KOPT-K1 (cell line): ENCODE data around the gene VPREB1.
"Not testable (repeated sequence)": the region's sequence is repeated elsewhere in the genome, so short reads cannot be mapped to it uniquely, and the experiment has no call there.

ENCODE experiments used
- H3K27ac ChIP-seq: fragments of 200-600 bp; sonication (generic); 2 replicates; pipeline ENCODE4 v1.5.1; 2016; ENCODE audit warnings: antibody characterized with exemption, mild to moderate bottlenecking, low read depth, low read length; ENCODE audit not compliant: poor library complexity, severe bottlenecking
- H3K36me3 ChIP-seq: fragments of 200-600 bp; sonication (generic); 2 replicates; pipeline ENCODE4 v1.5.1; 2017; ENCODE audit warnings: antibody characterized with exemption, mild to moderate bottlenecking, low read length, moderate library complexity; ENCODE audit not compliant: insufficient read depth
- H3K9me3 ChIP-seq: fragments of 200-600 bp; sonication (generic); 2 replicates; pipeline ENCODE4 v1.5.1; 2017; ENCODE audit warnings: antibody characterized with exemption, low read length, mild to moderate bottlenecking; ENCODE audit not compliant: insufficient read depth, poor library complexity, severe bottlenecking

Gene VPREB1

GRCh38 chr22:22207845-22208564 is 36.6 kb upstream of the VPREB1 start:
- H3K9me3 ChIP-seq, result no peaks in the 10 kb centered on the region
- H3K27ac ChIP-seq, result peak overlapping the region; percentile 70
- no peaks in the 10 kb centered on the region for H3K36me3 ChIP-seq

- Histone ChIP-seq H3K9me3 (no peaks in the 10 kb centered on the region), H3K27ac (peak overlapping the region; percentile 70), H3K36me3 (no peaks in the 10 kb centered on the region)
Measured at GRCh38 chr22:22208652-22209051, 35.9 kb upstream of the VPREB1 start.

GRCh38 chr22:22209080-22209640 is 35.4 kb upstream of the VPREB1 start:
- H3K27ac ChIP-seq, result peak overlapping the region; percentile 70
- not testable (repeated sequence) for H3K36me3 ChIP-seq, H3K9me3 ChIP-seq

GRCh38 chr22:22210375-22210774 is 34.2 kb upstream of the VPREB1 start:
- no peaks in the 10 kb centered on the region for H3K36me3 ChIP-seq
- no peaks in the 10 kb centered on the region for H3K9me3 ChIP-seq
- no peak overlapping the region for H3K27ac ChIP-seq

GRCh38 chr22:22210889-22211833 is 33.4 kb upstream of the VPREB1 start:
- Histone ChIP-seq H3K27ac (no peak overlapping the region), H3K9me3 (no peaks in the 10 kb centered on the region), H3K36me3 (no peaks in the 10 kb centered on the region)

- Histone ChIP-seq H3K9me3 (no peaks in the 10 kb centered on the region), H3K27ac (no peak overlapping the region), H3K36me3 (no peaks in the 10 kb centered on the region)
Measured at GRCh38 chr22:22213231-22213630, 31.4 kb upstream of the VPREB1 start.

GRCh38 chr22:22214819-22215329 is 29.7 kb upstream of the VPREB1 start:
- Histone ChIP-seq H3K9me3 (no peaks in the 10 kb centered on the region), H3K36me3 (no peaks in the 10 kb centered on the region), H3K27ac (no peak overlapping the region)

- no peaks in the 10 kb centered on the region for H3K36me3 ChIP-seq
- no peak overlapping the region for H3K27ac ChIP-seq
- no peaks in the 10 kb centered on the region for H3K9me3 ChIP-seq
Measured at GRCh38 chr22:22215659-22216449, 28.7 kb upstream of the VPREB1 start.

- Histone ChIP-seq H3K36me3 (no peaks in the 10 kb centered on the region), H3K9me3 (no peaks in the 10 kb centered on the region)
Measured at GRCh38 chr22:22216450-22216959, 28.1 kb upstream of the VPREB1 start.

GRCh38 chr22:22218302-22218701 is 26.3 kb upstream of the VPREB1 start:
- H3K27ac ChIP-seq, result no peak overlapping the region
- no peaks in the 10 kb centered on the region for H3K36me3 ChIP-seq

More at GRCh38 chr22:22216450-22216959, 28.1 kb upstream of the VPREB1 start:
- H3K27ac ChIP-seq, result no peak overlapping the region

GRCh38 chr22:22219140-22219996 is 25.2 kb upstream of the VPREB1 start:
- H3K9me3 ChIP-seq, result no peaks in the 10 kb centered on the region
- H3K36me3 ChIP-seq, result no peaks in the 10 kb centered on the region
- no peak overlapping the region for H3K27ac ChIP-seq

More at GRCh38 chr22:22218302-22218701, 26.3 kb upstream of the VPREB1 start:
- H3K9me3 ChIP-seq, result no peaks in the 10 kb centered on the region

- H3K9me3 ChIP-seq, H3K27ac ChIP-seq, H3K36me3 ChIP-seq: not testable (repeated sequence)
Measured at GRCh38 chr22:22221043-22221442, 23.5 kb upstream of the VPREB1 start.

- no peak overlapping the region for H3K27ac ChIP-seq
- no peaks in the 10 kb centered on the region for H3K9me3 ChIP-seq
- no peaks in the 10 kb centered on the region for H3K36me3 ChIP-seq
Measured at GRCh38 chr22:22226448-22227187, 18.0 kb upstream of the VPREB1 start.
